Coronary artery (tissue), 2 donors: ENCODE measurements around the gene ULK1.

Experiments used
- DNase-seq: peaks from one replicate; pipeline ENCODE4 v3.0.0-alpha.2; 2017; ENCODE audit warnings: low spot score
- H3K27ac ChIP-seq, 2 donors: fragments of 200-600 bp; sonication (generic); one replicate each; pipeline ENCODE4 v1.5.1; 2016 to 2019
- H3K4me3 ChIP-seq: fragments of 200-600 bp; sonication (generic); 2 replicates; pipeline ENCODE4 v1.5.1; 2016; ENCODE audit warnings: mild to moderate bottlenecking, moderate library complexity
- TF ChIP-seq, protein P1 (sequence below): fragments of 200-600 bp; sonication (generic); IDR thresholded peaks from one replicate; pipeline ENCODE4 v1.5.1; 2019; ENCODE audit warnings: antibody characterized with exemption

Gene ULK1

DNA sequence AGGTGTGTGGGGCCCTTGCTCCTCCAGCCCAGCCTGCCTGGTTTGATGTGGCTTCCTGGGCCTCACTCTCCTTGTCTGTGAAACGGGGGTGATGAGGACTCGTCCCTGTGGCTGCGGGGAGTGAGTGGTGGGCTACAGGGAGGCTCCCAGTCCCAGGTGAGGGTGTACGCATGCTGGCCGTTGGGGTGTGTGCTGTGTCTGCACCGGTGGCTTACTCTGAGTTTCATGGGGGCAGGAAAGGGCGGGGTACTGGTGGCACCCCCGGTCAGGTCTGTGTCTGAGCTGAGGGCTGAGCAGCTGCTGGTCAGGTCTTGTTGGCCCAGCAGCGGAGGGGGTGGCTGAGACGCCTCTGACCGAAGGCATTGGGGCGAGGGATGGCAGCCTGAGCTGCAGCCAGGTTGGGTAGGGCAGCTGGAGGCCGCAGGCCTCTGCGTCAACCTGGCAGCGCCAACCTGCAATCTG, 11.2 kb downstream of the ULK1 start:
- TF ChIP-seq, protein P1, sequence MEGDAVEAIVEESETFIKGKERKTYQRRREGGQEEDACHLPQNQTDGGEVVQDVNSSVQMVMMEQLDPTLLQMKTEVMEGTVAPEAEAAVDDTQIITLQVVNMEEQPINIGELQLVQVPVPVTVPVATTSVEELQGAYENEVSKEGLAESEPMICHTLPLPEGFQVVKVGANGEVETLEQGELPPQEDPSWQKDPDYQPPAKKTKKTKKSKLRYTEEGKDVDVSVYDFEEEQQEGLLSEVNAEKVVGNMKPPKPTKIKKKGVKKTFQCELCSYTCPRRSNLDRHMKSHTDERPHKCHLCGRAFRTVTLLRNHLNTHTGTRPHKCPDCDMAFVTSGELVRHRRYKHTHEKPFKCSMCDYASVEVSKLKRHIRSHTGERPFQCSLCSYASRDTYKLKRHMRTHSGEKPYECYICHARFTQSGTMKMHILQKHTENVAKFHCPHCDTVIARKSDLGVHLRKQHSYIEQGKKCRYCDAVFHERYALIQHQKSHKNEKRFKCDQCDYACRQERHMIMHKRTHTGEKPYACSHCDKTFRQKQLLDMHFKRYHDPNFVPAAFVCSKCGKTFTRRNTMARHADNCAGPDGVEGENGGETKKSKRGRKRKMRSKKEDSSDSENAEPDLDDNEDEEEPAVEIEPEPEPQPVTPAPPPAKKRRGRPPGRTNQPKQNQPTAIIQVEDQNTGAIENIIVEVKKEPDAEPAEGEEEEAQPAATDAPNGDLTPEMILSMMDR: no peak
- no peak for DNase-seq
- H3K4me3 ChIP-seq: no peak overlapping the region
- H3K27ac ChIP-seq: no peak overlapping the region

DNA sequence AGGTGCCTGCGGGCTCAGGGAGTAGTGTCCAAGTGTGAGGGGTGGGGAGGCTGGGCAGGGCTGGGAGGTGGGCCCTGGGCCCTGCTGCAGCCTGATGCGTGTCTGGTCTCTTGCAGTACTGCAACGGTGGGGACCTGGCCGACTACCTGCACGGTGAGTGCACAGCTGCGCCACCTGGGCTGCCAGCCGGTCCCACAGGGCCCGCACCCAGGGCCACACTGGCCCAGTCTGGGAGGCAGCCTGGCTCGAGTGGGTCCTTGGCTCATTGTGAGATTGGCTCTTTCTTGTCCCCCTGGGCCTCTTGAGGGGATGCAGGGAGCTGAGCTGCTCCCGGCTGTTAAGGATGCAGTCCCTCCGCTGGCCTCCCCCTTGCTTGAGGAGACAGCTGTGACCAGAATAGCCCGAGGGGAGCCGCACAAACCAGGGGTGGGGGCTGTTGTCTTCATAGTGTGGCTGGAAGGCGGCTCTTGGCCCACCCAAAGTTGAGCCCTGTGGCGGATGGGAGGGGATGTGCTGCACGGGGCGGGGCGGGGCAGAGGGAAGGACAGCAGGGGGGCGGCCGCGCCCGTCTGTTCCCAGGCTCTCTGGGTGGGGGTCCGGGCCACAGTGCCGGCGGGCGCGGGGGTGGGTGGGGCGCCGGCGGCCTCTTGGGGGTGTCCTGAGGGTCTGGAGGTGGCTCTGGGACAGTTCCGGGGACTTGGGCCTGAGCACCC, 13.1 kb downstream of the ULK1 start:
- Histone ChIP-seq H3K27ac (no peak overlapping the region), H3K4me3 (no peak overlapping the region)
- no peak for DNase-seq
- TF ChIP-seq, protein P1: no peak

DNA sequence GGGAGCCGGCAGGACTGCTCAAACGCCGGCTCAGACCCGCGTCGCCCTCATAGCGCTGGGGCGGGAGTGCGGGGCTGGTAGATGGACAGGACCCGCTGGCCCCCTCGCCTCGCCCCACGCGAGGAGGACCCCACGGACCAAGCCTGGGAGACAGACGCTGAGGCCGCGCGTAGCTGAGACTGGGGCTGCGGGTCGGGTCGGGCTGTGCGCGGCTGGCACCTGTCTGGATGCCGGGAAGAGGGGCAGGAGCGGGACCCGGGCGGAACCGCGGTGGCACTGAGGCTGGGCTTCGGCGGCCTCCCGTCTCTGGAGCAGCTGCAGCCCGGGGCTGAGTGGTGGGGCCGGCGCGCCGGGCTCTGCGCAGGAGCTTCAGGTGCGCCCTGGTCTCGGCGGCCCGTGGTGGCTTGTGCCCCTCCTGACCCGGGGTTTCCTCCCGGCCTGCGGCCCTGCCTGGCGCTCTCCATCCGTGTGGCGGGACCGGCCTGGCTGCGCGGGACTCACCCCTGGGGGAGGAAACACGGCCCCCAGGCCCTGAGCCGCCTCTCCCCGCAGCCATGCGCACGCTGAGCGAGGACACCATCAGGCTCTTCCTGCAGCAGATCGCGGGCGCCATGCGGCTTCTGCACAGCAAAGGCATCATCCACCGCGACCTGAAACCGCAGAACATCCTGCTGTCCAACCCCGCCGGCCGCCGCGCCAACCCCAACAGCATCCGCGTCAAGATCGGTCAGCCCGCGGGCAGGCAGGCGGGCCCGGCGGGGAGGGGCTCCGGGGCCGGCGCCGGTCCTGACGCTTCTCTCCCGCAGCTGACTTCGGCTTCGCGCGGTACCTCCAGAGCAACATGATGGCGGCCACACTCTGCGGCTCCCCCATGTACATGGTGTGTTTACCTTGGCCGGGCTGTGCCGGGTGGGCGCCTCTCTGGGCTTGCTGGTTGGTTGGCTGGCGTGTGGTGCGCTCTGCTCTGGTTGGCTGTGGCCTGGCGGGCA, 14.0 kb downstream of the ULK1 start:
- DNase-seq: no peak
- Histone ChIP-seq H3K4me3 (no peak overlapping the region), H3K27ac (no peak overlapping the region)
- TF ChIP-seq, protein P1: no peak

DNA sequence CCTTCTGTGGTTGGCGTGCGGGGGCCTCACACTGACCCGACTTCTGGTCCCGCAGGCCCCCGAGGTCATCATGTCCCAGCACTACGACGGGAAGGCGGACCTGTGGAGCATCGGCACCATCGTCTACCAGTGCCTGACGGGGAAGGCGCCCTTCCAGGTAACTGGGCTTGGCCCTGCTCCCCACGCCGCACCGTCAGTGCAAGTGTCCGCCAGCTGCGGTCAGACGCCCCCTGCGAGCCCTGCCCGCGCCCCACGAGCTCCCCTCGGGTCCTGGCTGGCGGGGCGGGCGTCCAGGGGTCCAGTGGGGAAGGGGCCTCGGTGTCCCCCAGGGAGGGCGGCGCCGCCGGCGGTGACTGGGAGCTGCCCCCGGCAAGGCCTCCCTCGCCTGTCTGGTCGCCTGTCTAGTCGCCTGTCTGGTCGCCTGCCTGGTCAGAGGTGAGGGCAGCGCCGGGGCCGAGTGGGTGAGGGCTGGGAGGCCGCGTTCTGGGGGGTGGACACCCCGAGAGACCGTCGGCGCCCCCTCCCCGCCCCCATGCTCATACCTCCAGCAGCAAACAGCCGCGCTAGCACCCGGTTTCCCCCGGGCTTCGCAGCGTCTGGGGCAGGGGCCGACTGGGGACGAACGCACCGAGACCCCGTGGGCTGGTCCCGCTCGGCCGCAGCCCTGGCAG, 14.8 kb downstream of the ULK1 start:
- no peak for DNase-seq
- Histone ChIP-seq H3K4me3 (no peak overlapping the region), H3K27ac (no peak overlapping the region)
- TF ChIP-seq, protein P1: no peak

DNA sequence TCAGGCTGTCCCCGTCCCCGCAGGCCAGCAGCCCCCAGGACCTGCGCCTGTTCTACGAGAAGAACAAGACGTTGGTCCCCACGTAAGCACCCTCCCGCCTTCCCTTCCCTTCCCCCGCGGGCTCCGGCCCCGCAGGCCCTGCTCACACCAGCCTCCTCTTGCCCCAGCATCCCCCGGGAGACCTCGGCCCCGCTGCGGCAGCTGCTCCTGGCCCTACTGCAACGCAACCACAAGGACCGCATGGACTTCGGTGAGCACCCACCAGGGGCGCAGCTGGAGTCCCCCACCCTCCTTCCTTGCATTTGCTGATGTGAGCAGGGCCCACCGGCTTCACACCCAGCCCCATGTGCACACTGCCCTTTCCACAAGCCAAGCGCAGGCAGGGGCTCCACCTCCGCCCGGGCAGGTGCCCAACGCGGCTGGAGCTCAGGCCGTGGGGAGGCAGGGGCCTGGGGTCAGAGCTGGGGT, 15.4 kb downstream of the ULK1 start:
- DNase-seq: no peak
- Histone ChIP-seq H3K27ac (no peak overlapping the region), H3K4me3 (no peak overlapping the region)
- TF ChIP-seq, protein P1: no peak

DNA sequence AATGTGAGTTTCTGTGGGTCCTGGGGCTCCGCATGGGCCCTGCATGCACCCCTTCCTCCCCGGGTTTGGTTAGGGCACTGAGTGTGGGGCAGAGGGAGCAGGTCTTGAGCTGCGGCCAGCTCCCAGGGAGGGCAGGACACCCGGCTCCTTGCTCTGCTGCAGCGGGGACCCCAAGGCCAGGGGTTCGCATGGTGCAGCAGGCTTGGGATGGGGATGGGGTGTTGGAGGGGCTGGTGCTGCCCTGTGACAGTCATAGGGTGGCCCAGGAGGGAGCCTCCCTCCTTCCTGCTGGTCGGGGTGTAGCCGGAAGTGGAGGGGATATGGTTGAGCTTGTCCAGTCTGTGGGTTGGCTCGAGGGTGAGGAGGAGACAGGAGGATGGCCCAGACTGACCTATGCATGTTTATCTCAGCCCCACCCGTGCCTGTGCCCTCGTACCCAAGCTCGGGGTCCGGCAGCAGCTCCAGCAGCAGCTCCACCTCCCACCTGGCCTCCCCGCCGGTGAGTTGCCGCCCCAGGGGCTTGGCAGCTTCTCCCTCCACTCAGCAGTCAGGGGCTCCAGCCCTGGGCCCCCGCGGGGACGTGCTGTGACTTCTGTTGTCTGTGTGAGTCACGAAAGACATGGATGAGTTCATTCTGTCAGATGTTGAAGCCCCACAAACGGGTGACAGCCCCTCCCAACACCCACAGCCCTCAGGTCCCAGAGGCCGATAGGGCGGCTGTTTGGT, 16.0 kb downstream of the ULK1 start:
- TF ChIP-seq, protein P1: no peak
- DNase-seq: no peak
- Histone ChIP-seq H3K27ac (no peak overlapping the region), H3K4me3 (no peak overlapping the region)
